Measurements from ENCODE around the gene FNBP1.

Gene FNBP1

GRCh38 chr9:130042885-130043653 is at the start of gene FNBP1:
FNBP1 (minus strand) TSS chr9:130043189; CDS start chr9:130042975, 214 bp downstream.
- DNase-seq, result peak; percentile 74

GRCh38 chr9:130090915-130091314 is 47.9 kb upstream of the FNBP1 start:
- no peak for DNase-seq

GRCh38 chr9:130089141-130089540 is 46.2 kb upstream of the FNBP1 start:
- no peak for DNase-seq

- no peak for DNase-seq
Observed at GRCh38 chr9:130088051-130088450, 45.1 kb upstream of the FNBP1 start.

GRCh38 chr9:130084337-130084736 is 41.3 kb upstream of the FNBP1 start:
- DNase-seq, result no peak

GRCh38 chr9:130078547-130078946 is 35.6 kb upstream of the FNBP1 start:
- DNase-seq, result no peak

GRCh38 chr9:130073373-130073772 is 30.4 kb upstream of the FNBP1 start:
- DNase-seq, result peak; percentile 41

GRCh38 chr9:130072515-130073235 is 29.7 kb upstream of the FNBP1 start:
- DNase-seq, result peak; percentile 28

- no peak for DNase-seq
Observed at GRCh38 chr9:130069048-130069447, 26.1 kb upstream of the FNBP1 start.

- DNase-seq, result no peak
Observed at GRCh38 chr9:130064621-130065020, 21.6 kb upstream of the FNBP1 start.

- DNase-seq, result no peak
Observed at GRCh38 chr9:130062750-130063149, 19.8 kb upstream of the FNBP1 start.

- no peak for DNase-seq
Observed at GRCh38 chr9:130060296-130060695, 17.3 kb upstream of the FNBP1 start.

- peak; percentile 28 for DNase-seq
Observed at GRCh38 chr9:130058887-130059286, 15.9 kb upstream of the FNBP1 start.

- peak; percentile 9 for DNase-seq
Observed at GRCh38 chr9:130058154-130058553, 15.2 kb upstream of the FNBP1 start.

- DNase-seq, result no peak
Observed at GRCh38 chr9:130054820-130055219, 11.8 kb upstream of the FNBP1 start.

- no peak for DNase-seq
Observed at GRCh38 chr9:130054325-130054786, 11.4 kb upstream of the FNBP1 start.

- peak; percentile 65 for DNase-seq
Observed at GRCh38 chr9:130053504-130054324, 10.7 kb upstream of the FNBP1 start, which contains the start of gene GPR107. GPR107 (plus strand) TSS chr9:130053906; CDS start chr9:130053933, 27 bp downstream.

GRCh38 chr9:130053109-130053503 is 10.1 kb upstream of the FNBP1 start:
- no peak for DNase-seq

GRCh38 chr9:130051855-130052254 is 8.9 kb upstream of the FNBP1 start:
- no peak for DNase-seq

GRCh38 chr9:130050462-130050861 is 7.5 kb upstream of the FNBP1 start:
- no peak for DNase-seq

- no peak for DNase-seq
Observed at GRCh38 chr9:130049431-130050210, 6.6 kb upstream of the FNBP1 start.

GRCh38 chr9:130045725-130046450 is 2.9 kb upstream of the FNBP1 start:
- DNase-seq, result no peak
